PC-9 (cell line): ENCODE data around the gene GNG13. TPM values are rescaled to one million over a fixed set of nuclear protein-coding genes. Genes with fewer than 3 reads are reported as not detected.
"Not testable (repeated sequence)": the region's sequence is repeated elsewhere in the genome, so short reads cannot be mapped to it uniquely, and the experiment has no call there.

Experiments used
- BruUV-seq: library from RNA; stranded (reverse); fragments of 400-500 nt; replicated peaks from 2 replicates; lab custom pipeline; 2021; lab: Mats Ljungman, UMichigan
- CTCF ChIA-PET: fragments of 300-600 bp; sonication (Branson Sonifier 250); formaldehyde crosslinking; loops from one replicate; lab custom pipeline; 2022; ENCODE audit warnings: antibody characterized with exemption; lab: Charles Lee
- POLR2A ChIA-PET: fragments of 300-600 bp; sonication (Branson Sonifier 250); formaldehyde crosslinking; loops from one replicate; lab custom pipeline; 2022; ENCODE audit warnings: antibody characterized with exemption; ENCODE audit not compliant: unreplicated experiment; lab: Charles Lee
- DNase-seq, 2 experiments: peaks; one replicate each; pipeline versions ENCODE4 v3.0.0 to v3.0.0-alpha.2; 2015 to 2022; ENCODE audit warnings: mixed read lengths in 1 of 2
- H2AFZ ChIP-seq: fragments of 200-600 bp; sonication (generic); 2 replicates; pipeline ENCODE4 v1.8.1; 2017; ENCODE audit warnings: antibody characterized with exemption
- H3F3A ChIP-seq: fragments of 200-600 bp; sonication (generic); 2 replicates; pipeline ENCODE4 v1.8.1; 2017; ENCODE audit warnings: antibody characterized with exemption, mild to moderate bottlenecking, low read depth; ENCODE audit not compliant: insufficient read depth
- H3K27ac ChIP-seq: fragments of 200-600 bp; sonication (generic); 2 replicates; pipeline ENCODE4 v1.6.1; 2016; ENCODE audit warnings: mixed run types
- H3K27me3 ChIP-seq: fragments of 200-600 bp; sonication (generic); 2 replicates; pipeline ENCODE4 v1.6.1; 2016; ENCODE audit warnings: low read depth, mixed run types; ENCODE audit not compliant: insufficient read depth
- H3K36me3 ChIP-seq: fragments of 200-600 bp; sonication (generic); 2 replicates; pipeline ENCODE4 v1.6.1; 2016; ENCODE audit warnings: low read depth, mixed run types
- H3K4me1 ChIP-seq: fragments of 200-600 bp; sonication (generic); replicated peaks from 2 replicates; pipeline ENCODE4 v1.6.1; 2016; ENCODE audit warnings: mixed run types; ENCODE audit not compliant: insufficient read depth
- H3K4me2 ChIP-seq: fragments of 200-600 bp; sonication (generic); 2 replicates; pipeline ENCODE4 v1.6.1; 2017; ENCODE audit warnings: mixed run types
- H3K4me3 ChIP-seq: fragments of 200-600 bp; sonication (generic); 2 replicates; pipeline ENCODE4 v1.6.1; 2016; ENCODE audit warnings: mixed run types
- H3K79me2 ChIP-seq: fragments of 200-600 bp; sonication (generic); 2 replicates; pipeline ENCODE4 v1.6.1; 2017; ENCODE audit warnings: low read depth, mixed run types
- H3K9me2 ChIP-seq: fragments of 200-600 bp; sonication (generic); 2 replicates; pipeline ENCODE4 v1.8.1; 2017; ENCODE audit warnings: mild to moderate bottlenecking; ENCODE audit not compliant: insufficient read depth
- H3K9me3 ChIP-seq: fragments of 200-600 bp; sonication (generic); 2 replicates; pipeline ENCODE4 v1.8.1; 2016; ENCODE audit warnings: low read depth; ENCODE audit not compliant: insufficient read depth
- H4K20me1 ChIP-seq: fragments of 200-600 bp; sonication (generic); 2 replicates; pipeline ENCODE4 v1.8.1; 2017; ENCODE audit not compliant: insufficient read depth
- CTCF ChIP-seq: fragments of 200-600 bp; sonication (generic); conservative IDR thresholded peaks from 2 replicates; pipeline ENCODE4 v1.6.1; 2017; ENCODE audit warnings: mixed run types, antibody characterized with exemption, mild to moderate bottlenecking, moderate library complexity
- EZH2 ChIP-seq: fragments of 200-600 bp; sonication (generic); IDR thresholded peaks from 2 replicates; pipeline ENCODE4 v1.8.0; 2017; ENCODE audit warnings: antibody characterized with exemption, low read depth
- intact Hi-C: fragments of 100-400 bp; cut with micrococcal nuclease; formaldehyde crosslinking; loops from one replicate; pipeline ENCODE4 v1.10.0; 2022; ENCODE audit not compliant: unreplicated experiment
- total RNA-seq: library from RNA; stranded (reverse); gene quantifications from 2 replicates; pipeline ENCODE4 v1.2.3, GENCODE V29; 2021

The GNG13 gene
- total RNA-seq, 1 experiment from 2014 or later = not detected

- CTCF ChIA-PET = no interaction called here
- Histone ChIP-seq H3K27ac (no peak overlapping the region), H3K4me1 (no peaks in the 10 kb centered on the region), H4K20me1 (no peaks in the 10 kb centered on the region), H3K27me3 (peaks cover 22% of the 10 kb centered on the region), H3F3A (0 out of 2 replicates have a peak, but pooled peaks cover 6% of the 10 kb centered on the region), H3K36me3 (no peaks in the 10 kb centered on the region), H3K9me3 (no peaks in the 10 kb centered on the region), H2AFZ (no peak overlapping the region), H3K4me3 (no peak overlapping the region), H3K9me2 (no peaks in the 10 kb centered on the region), H3K4me2 (no peak overlapping the region), H3K79me2 (no peaks in the 10 kb centered on the region)
- BruUV-seq = no TSS peak
- DNase-seq = no peak
- no peak for TF ChIP-seq EZH2
- no peak for TF ChIP-seq CTCF
- intact Hi-C loops = loop anchor here (2.0 kb wide), 2 partner anchors 16 to 36 kb away; partner anchors contain the start of genes CIAO3 and MSLN
- POLR2A ChIA-PET = interaction anchor here (0.7 kb wide), 1 partner anchor 1203 kb away, joined by 4 read pairs; no protein-coding TSS in a partner anchor
Measured at GRCh38 chr16:776824-777223, 23.7 kb downstream of the GNG13 start.

- H3K9me3 ChIP-seq, H4K20me1 ChIP-seq, H3K4me2 ChIP-seq, DNase-seq, H3K4me3 ChIP-seq, BruUV-seq, H3K36me3 ChIP-seq, CTCF ChIA-PET, H2AFZ ChIP-seq, H3K27ac ChIP-seq, H3K9me2 ChIP-seq, H3K4me1 ChIP-seq, H3K79me2 ChIP-seq, H3F3A ChIP-seq: not testable (repeated sequence)
- intact Hi-C loops = loop anchor here (2.0 kb wide), 2 partner anchors 15 to 35 kb away; partner anchors contain the start of genes CIAO3 and MSLN
- POLR2A ChIA-PET = interaction anchor here (0.7 kb wide), 1 partner anchor 1204 kb away, joined by 4 read pairs; no protein-coding TSS in a partner anchor
- peaks cover 17% of the 10 kb centered on the region for H3K27me3 ChIP-seq
Measured at GRCh38 chr16:776298-776697, 24.2 kb downstream of the GNG13 start.

- Histone ChIP-seq H3K9me2 (no peaks in the 10 kb centered on the region), H3K4me3 (no peak overlapping the region), H3K9me3 (no peaks in the 10 kb centered on the region), H3K79me2 (no peaks in the 10 kb centered on the region), H3K36me3 (no peaks in the 10 kb centered on the region), H3K4me2 (no peak overlapping the region), H4K20me1 (no peaks in the 10 kb centered on the region), H2AFZ (no peak overlapping the region), H3K27me3 (peaks cover 7% of the 10 kb centered on the region), H3K27ac (no peak overlapping the region), H3K4me1 (no peaks in the 10 kb centered on the region), H3F3A (0 out of 2 replicates have a peak, but pooled peaks cover 6% of the 10 kb centered on the region)
- no peak for DNase-seq
- no peak for TF ChIP-seq EZH2
- POLR2A ChIA-PET = no interaction called here
- no TSS peak for BruUV-seq
- CTCF ChIA-PET = no interaction called here
- intact Hi-C loops = no loop called here
Measured at GRCh38 chr16:775236-775796, 25.2 kb downstream of the GNG13 start.

GRCh38 chr16:774086-775001 is 26.2 kb downstream of the GNG13 start:
- Histone ChIP-seq H2AFZ (no peak overlapping the region), H3K4me2 (no peak overlapping the region), H3K27me3 (peaks cover 3% of the 10 kb centered on the region; the same call in 1 of the 2 replicates), H3K9me2 (no peaks in the 10 kb centered on the region), H3K4me3 (no peak overlapping the region), H3K9me3 (no peaks in the 10 kb centered on the region), H3K36me3 (no peaks in the 10 kb centered on the region), H3K27ac (no peak overlapping the region), H3K4me1 (no peaks in the 10 kb centered on the region), H4K20me1 (no peaks in the 10 kb centered on the region), H3K79me2 (no peaks in the 10 kb centered on the region), H3F3A (0 out of 2 replicates have a peak, but pooled peaks cover 6% of the 10 kb centered on the region)
- peak in 1 of 2 experiments; percentile 62 for DNase-seq
- no TSS peak for BruUV-seq
- intact Hi-C loops = no loop called here
- POLR2A ChIA-PET = no interaction called here
- CTCF ChIA-PET = interaction anchor here (0.6 kb wide), 1 partner anchor 388 kb away, joined by 9 read pairs; no protein-coding TSS in a partner anchor
- TF ChIP-seq EZH2 (no peak), CTCF (no peak)
